Heart right ventricle (tissue), 16 donors: ENCODE measurements around the gene LELP1. TPM values are rescaled to one million over a fixed set of nuclear protein-coding genes. Genes with fewer than 3 reads are reported as not detected.
"Not testable (repeated sequence)": the region's sequence is repeated elsewhere in the genome, so short reads cannot be mapped to it uniquely, and the experiment has no call there.

Experiments
- ATAC-seq, 8 donors: fragments of 200-7000 bp; cut with Tn5 transposase; one replicate each; pipeline ENCODE4 v1.9.1; 2020; ENCODE audit warnings: mild to moderate bottlenecking in 8 of 8, moderate library complexity in 8 of 8, moderate number of reproducible peaks in 1 of 8
- DNase-seq, 2 donors: peaks; one replicate each; pipeline ENCODE4 v3.0.0-alpha.2; 2020
- H3K27ac ChIP-seq, 10 donors: fragments of 200-600 bp; sonication (generic) in 2 of 10; one replicate each; pipeline versions ENCODE4 v1.5.0 to v1.8.0; 2020 to 2022; ENCODE audit warnings: mild to moderate bottlenecking in 3 of 10
- H3K27me3 ChIP-seq, 7 donors: fragments of 200-600 bp; one replicate each; pipeline ENCODE4 v1.8.0; 2021 to 2022; ENCODE audit warnings: mild to moderate bottlenecking in 2 of 7
- H3K36me3 ChIP-seq, 9 donors: fragments of 200-600 bp; sonication (generic) in 1 of 9; one replicate each; pipeline versions ENCODE4 v1.5.0 to v1.8.0; 2020 to 2022; ENCODE audit warnings: mild to moderate bottlenecking in 2 of 9
- H3K4me1 ChIP-seq, 9 donors: fragments of 200-600 bp; sonication (generic) in 1 of 9; one replicate each; pipeline versions ENCODE4 v1.5.0 to v1.8.0; 2020 to 2022; ENCODE audit warnings: mild to moderate bottlenecking in 4 of 9
- H3K4me3 ChIP-seq, 10 donors: fragments of 200-600 bp; sonication (generic) in 2 of 10; one replicate each; pipeline versions ENCODE4 v1.5.0 to v1.8.0; 2020 to 2022; ENCODE audit warnings: mild to moderate bottlenecking in 7 of 10, moderate library complexity in 2 of 10
- H3K9me3 ChIP-seq, 11 donors: fragments of 200-600 bp in 10 of 11; sonication (generic) in 2 of 11; one replicate each; pipeline versions ENCODE4 v1.5.0 to v1.8.0; 2013 to 2022; ENCODE audit warnings: mild to moderate bottlenecking in 2 of 11, control low read depth in 1 of 11, moderate library complexity in 1 of 11
- CTCF ChIP-seq, 9 donors: fragments of 200-600 bp; sonication (generic) in 2 of 9; IDR thresholded peaks; one replicate each; pipeline versions ENCODE4 v1.5.0 to v1.8.0; 2021 to 2022; ENCODE audit warnings: antibody characterized with exemption in 9 of 9, mild to moderate bottlenecking in 5 of 9, moderate library complexity in 1 of 9
- WGBS, 2 donors: extraction: QIAGEN DNeasy Blood & Tissue Kit; methylation state at CpG; one replicate each; pipeline ENCODE4 v1.1.7; 2013; ENCODE audit warnings: inconsistent platforms in 1 of 2; 5-methylcytosine and 5-hydroxymethylcytosine counted together
- intact Hi-C, 10 donors: fragments of 100-400 bp; cut with DNase I; formaldehyde crosslinking; loops; one replicate each; pipeline versions ENCODE4 v1.11.1 to v1.14.2; 2022
- polyA plus RNA-seq, 2 donors: library from polyadenylated mRNA; stranded (reverse); fragments of 200-250 nt; gene quantifications; one replicate each; pipeline ENCODE4 v1.2.3, GENCODE V29; 2013
- total RNA-seq, 10 donors: library from RNA; stranded (reverse); fragmentation: NEBNext Ultra II Directional in 3 of 10; extraction: Animal tissue kit (Norgen Biotek cat#: 25700) in 3 of 10; gene quantifications; one replicate each; pipeline versions ENCODE4 v1.2.1 to v1.2.4, GENCODE V29; 2021 to 2023
- donor health status: Arrhythmogenic right ventricular cardiomyopathy.
- donor health status: ischemic (EF 13 %, LVEDD 7.1; RV severe dilation, severe dysfunction).
- donor health status: healthy with polysubstance abuse.
- donor health status: DM: no; HTN: yes; CAD: no.
- donor health status: DM: no; HTN: no; CAD: no.
- donor health status: ischemic (EF 25% LVEDD 6.9; RV normal size, moderate dysfunction).
- donor health status: ischemic (EF 25% LVEDD 5.7; RV mildly dilated, moderate dysfunction).
- donor health status: healthy.
- donor health status: DM: yes; HTN: yes; CAD: no.
- donor health status: Ischemic cardiomyopathy.
- donor health status: ischemic (EF 35%, LVEDD 5.7; RV mildly dilated, moderate dysfunction).
- donor health status: nonischemic (EF 11% LVEDD 7.7; RV severe dilation, severe dysfunction).
- donor health status: DM: yes; HTN: yes; CAD: no.
- donor health status: PGD.
- donor health status: ischemic (EF 29% LVEDD 5.4; RV normal size, mild dysfunction).
- donor health status: nonischemic (EF 23%, LVEDD 6.1; RV moderate dilation, normal function).

LELP1 gene
- total and polyA plus RNA-seq, 12 donors, result not detected

- no peak for TF ChIP-seq CTCF (IDR thresholded peaks at IDR 0.05)
- Histone ChIP-seq H3K36me3 (no peaks in the 10 kb centered on the region), H3K4me1 (no peaks in the 10 kb centered on the region), H3K9me3 (peaks cover 0 to 17% (median 0%) of the 10 kb centered on the region in 11 donors), H3K27me3 (peaks cover 0 to 12% (median 0%) of the 10 kb centered on the region in 7 donors), H3K27ac (no peak overlapping the region), H3K4me3 (no peak overlapping the region)
- DNase-seq (no peak), ATAC-seq (no peak)
- intact Hi-C loops, result no loop called here
Measured at GRCh38 chr1:153178922-153179321, 24.3 kb upstream of the LELP1 start.

DNA sequence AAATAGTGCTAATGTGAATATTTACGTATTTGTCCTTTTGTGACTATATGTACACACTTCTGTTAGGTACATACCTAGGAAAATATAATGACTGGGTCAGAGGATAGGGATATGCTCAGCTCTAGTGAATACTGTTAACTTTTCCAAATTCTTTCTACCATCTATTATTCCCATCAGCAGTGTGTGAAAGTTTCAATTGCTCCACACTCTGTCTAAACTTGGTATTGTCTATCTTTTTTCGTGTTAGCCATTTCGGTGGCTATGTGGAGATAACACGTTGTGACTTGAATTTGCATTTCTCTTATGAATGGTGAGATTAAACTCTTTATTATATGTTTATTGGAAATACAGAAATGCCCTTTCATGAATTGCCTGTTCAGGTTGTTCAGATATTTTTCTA, 22.7 kb upstream of the LELP1 start:
- 68 to 77% methylated on average over 4 of the region's 4 CpGs for WGBS, 2 donors

DNA sequence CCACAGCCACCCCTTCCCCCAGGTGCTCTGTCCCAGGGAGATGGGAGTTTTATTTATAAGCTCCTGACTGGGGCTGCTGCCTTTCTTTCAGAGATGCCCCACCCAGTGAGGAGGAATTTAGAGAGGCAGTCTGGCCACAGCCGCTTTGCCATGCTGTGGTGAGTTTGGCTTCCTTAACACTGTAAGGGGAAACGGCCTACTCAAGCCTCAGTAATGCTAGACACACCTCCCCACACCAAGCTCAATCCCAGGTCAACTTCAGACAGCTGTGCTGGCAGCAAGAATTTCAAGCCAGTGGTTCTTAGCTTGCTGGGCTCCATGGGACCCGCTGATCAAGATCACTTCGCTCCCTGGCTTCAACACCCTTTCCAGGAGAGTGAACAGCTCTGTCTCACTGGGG, 14.9 kb upstream of the LELP1 start:
- intact Hi-C loops, H3K36me3 ChIP-seq, ATAC-seq, H3K27ac ChIP-seq, H3K4me3 ChIP-seq, DNase-seq, H3K4me1 ChIP-seq: not testable (repeated sequence)
- 73 to 74% methylated on average over 4 of the region's 4 CpGs for WGBS, 2 donors
- peaks cover 0 to 35% (median 9%) of the 10 kb centered on the region in 7 donors for H3K27me3 ChIP-seq
- peaks cover 0 to 34% (median 6%) of the 10 kb centered on the region in 11 donors for H3K9me3 ChIP-seq

More for the DNA sequence above, 22.7 kb upstream of the LELP1 start:
- Histone ChIP-seq H3K36me3 (no peaks in the 10 kb centered on the region), H3K27me3 (peaks cover 0 to 12% (median 0%) of the 10 kb centered on the region in 7 donors), H3K27ac (no peak overlapping the region), H3K4me1 (no peaks in the 10 kb centered on the region), H3K9me3 (peaks cover 0 to 31% (median 0%) of the 10 kb centered on the region in 11 donors), H3K4me3 (no peak overlapping the region)
- no peak for TF ChIP-seq CTCF (IDR thresholded peaks at IDR 0.05)
- no peak for ATAC-seq
- intact Hi-C loops, result no loop called here
- no peak for DNase-seq

DNA sequence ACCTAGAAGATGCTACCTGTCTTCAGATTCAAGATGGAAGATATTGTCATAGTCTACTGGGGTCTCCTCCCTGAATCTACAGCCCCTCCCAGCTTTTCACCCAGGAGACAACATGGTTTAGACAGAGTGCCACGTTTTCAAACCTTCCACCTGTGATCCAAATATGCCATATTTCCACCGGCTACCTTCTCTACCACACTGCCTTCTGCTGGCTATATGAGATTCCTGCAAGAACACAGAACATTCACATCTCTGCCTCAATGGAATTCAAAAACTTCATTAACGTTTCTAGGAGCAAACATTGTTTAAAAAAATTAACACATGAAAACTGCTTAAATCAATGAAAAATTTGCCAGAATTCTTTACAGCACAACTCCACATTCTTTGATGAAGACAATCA, 12.9 kb upstream of the LELP1 start:
- WGBS, 2 donors, result 11 to 14% methylated on average over 3 of the region's 3 CpGs
- DNase-seq, result no peak
- Histone ChIP-seq H3K4me1 (no peaks in the 10 kb centered on the region), H3K9me3 (peaks cover 0 to 16% (median 0%) of the 10 kb centered on the region in 11 donors), H3K27ac (no peak overlapping the region), H3K4me3 (no peak overlapping the region), H3K36me3 (no peaks in the 10 kb centered on the region), H3K27me3 (peaks cover 0 to 40% (median 9%) of the 10 kb centered on the region in 7 donors)
- TF ChIP-seq CTCF (IDR thresholded peaks at IDR 0.05), result no peak
- no peak for ATAC-seq
- intact Hi-C loops, result no loop called here

GRCh38 chr1:153192697-153193096, 10.5 kb upstream of the LELP1 start:
- ATAC-seq, result no peak
- Histone ChIP-seq H3K4me3 (no peak overlapping the region), H3K27me3 (peaks cover 0 to 52% (median 12%) of the 10 kb centered on the region in 7 donors), H3K9me3 (no peaks in the 10 kb centered on the region), H3K27ac (no peak overlapping the region), H3K36me3 (no peaks in the 10 kb centered on the region), H3K4me1 (no peaks in the 10 kb centered on the region)
- intact Hi-C loops, result no loop called here
- WGBS, 2 donors, result 29 to 38% methylated on average over 3 of the region's 3 CpGs
- no peak for DNase-seq
- no peak for TF ChIP-seq CTCF (IDR thresholded peaks at IDR 0.05)
